ENCODE data around the gene ACSL3. TPM values are rescaled to one million over a fixed set of nuclear protein-coding genes. Genes with fewer than 3 reads are reported as not detected.

The ACSL3 gene
- total and polyA plus RNA-seq, 2 donors (not counting 3 experiments of a cell fraction or from before 2014, with no cell fraction given), result 58.7 to 139 TPM

DNA sequence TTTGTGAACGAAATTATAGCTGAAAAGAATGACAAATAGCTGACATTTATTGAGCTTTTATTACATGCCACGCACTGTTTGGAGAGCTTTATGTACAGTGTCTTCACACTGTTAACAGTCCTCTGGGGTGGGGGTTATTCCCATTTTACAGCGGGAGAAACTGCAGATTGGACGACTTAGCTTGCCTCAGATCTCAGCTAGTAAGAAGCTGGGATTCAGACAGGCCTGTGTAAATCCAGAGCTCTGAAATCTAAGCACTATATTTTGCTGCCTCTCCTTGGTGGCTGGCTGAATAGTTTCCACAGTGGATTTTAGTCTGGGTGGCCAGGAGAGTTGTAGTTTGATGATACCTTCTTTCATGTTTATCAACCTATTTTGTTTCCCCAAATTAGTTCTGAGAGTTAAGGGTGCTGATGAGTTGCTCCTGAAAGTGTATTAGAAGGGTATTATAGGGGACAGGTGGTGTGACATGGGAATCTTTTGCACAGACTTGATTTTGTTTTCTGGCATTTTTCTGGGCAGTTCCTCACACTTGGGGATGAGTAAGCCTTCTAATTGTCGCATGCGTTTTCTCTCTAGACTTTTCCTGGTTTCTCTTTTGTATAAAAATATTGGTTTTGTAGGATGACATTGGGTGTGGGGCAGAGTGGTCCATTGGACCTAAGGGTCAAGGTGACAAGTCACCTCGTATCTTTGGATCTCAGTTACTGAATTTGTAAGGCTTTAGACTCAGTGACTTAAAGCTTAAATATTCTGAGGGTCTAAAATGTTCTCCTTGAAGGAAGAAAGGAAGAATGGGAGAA, 1.5 kb downstream of the ACSL3 start:
- intact Hi-C loops (cut with micrococcal nuclease), result no loop called here
- Histone ChIP-seq H4K20me1 (replicated peaks; ENCODE audit: control insufficient read depth, extremely low read depth, insufficient read depth, low read length) (peaks cover 13% of the 10 kb centered on the region), H3K4me2 (ENCODE audit: insufficient read depth, low read length) (peak overlapping the region; percentile 83), H3K27ac (ENCODE audit: insufficient read depth, low read depth, low read length) (peak overlapping the region; percentile 89), H3K9me1 (replicated peaks; ENCODE audit: control insufficient read depth, extremely low read depth, insufficient read depth, low read length) (no peaks in the 10 kb centered on the region), H3K9ac (replicated peaks; ENCODE audit: extremely low read depth, insufficient read depth, low read length) (peak overlapping the region; percentile 94), H3K27me3 (ENCODE audit: control insufficient read depth in 2 of 2, insufficient read depth in 2 of 2, low read length in 2 of 2) (no peaks in the 10 kb centered on the region), H2AFZ (ENCODE audit: low read depth, low read length) (no peak overlapping the region), H3K4me3 (replicated peaks in 1 of 3; ENCODE audit: insufficient read depth in 1 of 3, low read depth in 1 of 3, low read length in 3 of 3) (peak overlapping the region; percentile 72 to 94 (median 92)), H3K9me3 (replicated peaks; ENCODE audit: control insufficient read depth, insufficient read depth, low read length) (no peaks in the 10 kb centered on the region), H3K4me1 (ENCODE audit: control insufficient read depth, extremely low read depth, insufficient read depth, low read length) (peaks cover 38% of the 10 kb centered on the region), H3K36me3 (ENCODE audit: control insufficient read depth in 2 of 2, extremely low read depth in 1 of 2, insufficient read depth in 2 of 2, low read length in 2 of 2) (no peaks in the 10 kb centered on the region), H3K79me2 (ENCODE audit: control insufficient read depth, insufficient read depth, low read length) (peaks cover 64% of the 10 kb centered on the region)
- ChIA-PET POLR2A (interaction anchor here (0.5 to 1.1 kb wide), 2 partner anchors 27 to 65 kb away, joined by 4 read pairs; no protein-coding TSS in a partner anchor), CTCF (interaction anchor here (0.5 to 7.0 kb wide), 18 partner anchors 18 to 1547 kb away, joined by 3 to 79 read pairs (median 4); no protein-coding TSS in a partner anchor)
- FAIRE-seq, result no peak
- dilution Hi-C loops (cut with MboI; ENCODE audit: extremely low pct_ligation_motif_present, low sequenced_read_pairs), result no loop called here
- no peak for TF ChIP-seq JUN (IDR thresholded peaks at IDR 0.05; ENCODE audit: borderline replicate concordance, insufficient read depth, insufficient read length, low read depth)
- TF ChIP-seq MAX (IDR thresholded peaks at IDR 0.05; ENCODE audit: insufficient read depth, insufficient read length), result no peak
- no peak for TF ChIP-seq EZH2 (IDR thresholded peaks at IDR 0.05; ENCODE audit: borderline replicate concordance, low read depth, low read length, severe bottlenecking)
- TF ChIP-seq GATA2 (IDR thresholded peaks at IDR 0.05; ENCODE audit: insufficient read depth, insufficient read length, low read depth, low read length), result no peak
- TF ChIP-seq POLR2A (IDR thresholded peaks at IDR 0.05; ENCODE audit: low read depth, low read length), result no peak
- no peak for TF ChIP-seq POLR2AphosphoS5 (IDR thresholded peaks at IDR 0.05; ENCODE audit: insufficient read depth, low read depth, low read length)
- TF ChIP-seq, protein P1, sequence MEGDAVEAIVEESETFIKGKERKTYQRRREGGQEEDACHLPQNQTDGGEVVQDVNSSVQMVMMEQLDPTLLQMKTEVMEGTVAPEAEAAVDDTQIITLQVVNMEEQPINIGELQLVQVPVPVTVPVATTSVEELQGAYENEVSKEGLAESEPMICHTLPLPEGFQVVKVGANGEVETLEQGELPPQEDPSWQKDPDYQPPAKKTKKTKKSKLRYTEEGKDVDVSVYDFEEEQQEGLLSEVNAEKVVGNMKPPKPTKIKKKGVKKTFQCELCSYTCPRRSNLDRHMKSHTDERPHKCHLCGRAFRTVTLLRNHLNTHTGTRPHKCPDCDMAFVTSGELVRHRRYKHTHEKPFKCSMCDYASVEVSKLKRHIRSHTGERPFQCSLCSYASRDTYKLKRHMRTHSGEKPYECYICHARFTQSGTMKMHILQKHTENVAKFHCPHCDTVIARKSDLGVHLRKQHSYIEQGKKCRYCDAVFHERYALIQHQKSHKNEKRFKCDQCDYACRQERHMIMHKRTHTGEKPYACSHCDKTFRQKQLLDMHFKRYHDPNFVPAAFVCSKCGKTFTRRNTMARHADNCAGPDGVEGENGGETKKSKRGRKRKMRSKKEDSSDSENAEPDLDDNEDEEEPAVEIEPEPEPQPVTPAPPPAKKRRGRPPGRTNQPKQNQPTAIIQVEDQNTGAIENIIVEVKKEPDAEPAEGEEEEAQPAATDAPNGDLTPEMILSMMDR (IDR thresholded peaks at IDR 0.05; ENCODE audit: extremely low read depth in 1 of 2, insufficient read depth in 1 of 2, low read depth in 1 of 2, low read length in 2 of 2), result no peak
- no peak for TF ChIP-seq MYC (IDR thresholded peaks at IDR 0.05; ENCODE audit: low read depth, low read length)
- no peak for TF ChIP-seq FOS (IDR thresholded peaks at IDR 0.05; ENCODE audit: borderline replicate concordance, insufficient read depth, low read length)
- BruUV-seq (replicated peaks), result TSS peak; percentile 41
- DNase-seq (ENCODE audit: low read depth, low spot score), result no peak

All from endothelial cell of umbilical vein (primary cell).